Left colon (tissue), 2 donors: ENCODE results near the gene ITPK1. TPM values are rescaled to one million over a fixed set of nuclear protein-coding genes. Genes with fewer than 3 reads are reported as not detected.

Experiments used
- ATAC-seq: fragments of 200-7000 bp; cut with Tn5 transposase; one replicate; pipeline ENCODE4 v1.9.1; 2020; ENCODE audit warnings: mild to moderate bottlenecking, moderate library complexity
- DNase-seq, 2 donors: peaks; one replicate each; pipeline ENCODE4 v3.0.0-alpha.2; 2020
- intact Hi-C, 2 donors: fragments of 100-400 bp; cut with DNase I in 1 of 2; cut with micrococcal nuclease in 1 of 2; formaldehyde crosslinking; loops; one replicate each; pipeline versions ENCODE4 v1.11.2 to v1.14.0; 2022; cut with DNase I, micrococcal nuclease
- total RNA-seq, 2 donors: library from RNA; stranded (reverse); fragmentation: NEBNext Ultra II Directional; extraction: Animal tissue kit (Norgen Biotek cat#: 25700); gene quantifications; one replicate each; pipeline ENCODE4 v1.2.1, GENCODE V29; 2021
- donor health status: DM: no; HTN: no; CAD: no.
- donor health status: DM: yes; HTN: yes; CAD: no.

Gene ITPK1
- total RNA-seq, 2 donors from 2014 or later, result 138 to 142 TPM

DNA sequence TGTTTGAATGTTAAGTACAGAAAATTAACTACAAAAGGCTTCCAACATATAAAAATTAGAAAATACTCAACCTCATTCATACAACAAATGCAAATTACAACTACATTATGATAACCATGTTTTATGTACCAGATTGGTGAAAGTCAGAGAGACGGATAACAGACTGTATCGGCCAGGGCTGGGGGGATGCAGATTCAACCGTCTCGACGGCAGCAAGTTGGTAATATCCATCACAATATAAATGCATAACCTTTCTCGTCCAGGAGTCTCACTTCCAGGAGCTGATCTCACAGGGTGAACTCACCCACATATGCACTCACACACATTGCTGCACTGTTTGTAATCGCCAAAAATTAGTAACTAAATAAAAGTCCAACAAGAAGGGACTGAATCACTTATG is 89.4 kb downstream of the ITPK1 start:
- ATAC-seq, result no peak
- intact Hi-C loops, result no loop called here
- DNase-seq, result no peak

GRCh38 chr14:93025055-93025454 is 90.7 kb downstream of the ITPK1 start:
- no peak for DNase-seq

DNA sequence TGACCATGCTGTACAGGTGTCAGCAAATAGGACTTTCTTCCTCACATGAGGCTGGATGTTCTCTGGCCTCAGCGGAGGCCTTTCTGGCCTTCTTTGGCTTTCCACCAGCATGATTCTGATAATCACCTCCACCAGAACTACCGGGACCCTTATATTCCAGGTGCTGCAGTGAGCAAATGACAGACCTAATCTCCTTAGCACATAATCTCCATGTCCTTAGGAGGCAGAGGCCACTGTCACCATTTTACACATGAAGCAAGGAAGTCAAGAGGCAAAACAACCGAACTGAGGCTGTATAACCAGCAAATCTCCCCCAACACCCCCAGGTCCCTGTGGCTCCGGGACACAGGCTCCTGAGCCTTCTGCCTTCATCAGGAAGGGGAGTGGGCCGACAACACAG is 91.2 kb downstream of the ITPK1 start:
- no peak for ATAC-seq
- no peak for DNase-seq
- intact Hi-C loops, result no loop called here

More at GRCh38 chr14:93025055-93025454, 90.7 kb downstream of the ITPK1 start:
- intact Hi-C loops, result no loop called here
- no peak for ATAC-seq

DNA sequence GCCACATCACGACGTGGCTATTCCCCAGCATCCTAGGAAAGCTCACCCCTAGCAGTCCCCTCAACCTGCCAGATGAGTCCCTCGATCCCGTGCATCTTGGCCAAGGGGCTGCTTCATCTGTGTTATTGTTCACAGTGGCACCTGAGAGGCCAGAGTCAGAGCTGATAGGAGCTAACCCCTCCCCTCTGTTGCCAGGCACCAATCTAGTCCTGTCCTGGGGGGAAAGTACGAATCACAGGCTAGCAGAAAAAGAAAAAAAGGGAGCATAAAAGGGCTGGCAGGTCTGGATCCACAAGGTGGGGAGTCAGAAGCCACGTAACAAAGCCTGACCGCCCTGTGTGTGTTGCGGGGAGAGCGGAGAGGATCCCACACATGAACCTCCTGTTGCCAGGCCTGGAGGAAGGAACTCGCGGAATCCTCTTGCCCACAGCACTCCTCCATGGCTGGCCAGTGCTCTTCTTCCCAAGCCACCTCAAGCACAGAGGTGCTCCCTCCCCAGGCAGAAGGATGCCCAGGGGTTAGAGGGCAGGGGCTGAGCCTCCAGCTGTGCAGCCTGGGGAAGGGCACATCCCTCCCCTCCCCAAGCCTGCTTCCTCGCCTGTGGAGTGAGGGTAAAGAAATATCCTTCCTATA is 91.8 kb downstream of the ITPK1 start:
- ATAC-seq, result no peak
- intact Hi-C loops, result no loop called here
- no peak for DNase-seq

DNA sequence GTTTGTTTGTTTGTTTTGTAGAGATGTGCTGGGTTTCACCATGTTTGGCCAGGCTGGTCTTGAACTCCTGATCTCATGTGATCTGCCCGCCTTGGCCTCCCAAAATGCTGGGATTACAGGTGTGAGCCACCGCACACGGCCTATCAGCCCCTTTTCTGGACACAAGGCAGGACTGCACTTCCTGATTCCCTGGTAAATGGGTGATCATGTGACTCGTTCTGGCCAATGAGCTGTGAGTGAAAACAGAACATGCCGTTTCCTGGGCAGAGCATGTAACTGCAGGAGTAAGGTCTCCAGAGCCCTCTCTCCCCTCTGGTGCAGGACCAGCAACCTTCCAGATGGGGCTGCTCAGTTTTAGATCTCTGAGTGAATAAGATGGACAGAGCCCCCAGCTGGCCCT is 92.7 kb downstream of the ITPK1 start:
- intact Hi-C loops, result no loop called here
- ATAC-seq, result peak; percentile 18
- DNase-seq, result no peak

- intact Hi-C loops, result no loop called here
- DNase-seq, result no peak
- no peak for ATAC-seq
Measured at GRCh38 chr14:93019970-93020369, 95.8 kb downstream of the ITPK1 start.

DNA sequence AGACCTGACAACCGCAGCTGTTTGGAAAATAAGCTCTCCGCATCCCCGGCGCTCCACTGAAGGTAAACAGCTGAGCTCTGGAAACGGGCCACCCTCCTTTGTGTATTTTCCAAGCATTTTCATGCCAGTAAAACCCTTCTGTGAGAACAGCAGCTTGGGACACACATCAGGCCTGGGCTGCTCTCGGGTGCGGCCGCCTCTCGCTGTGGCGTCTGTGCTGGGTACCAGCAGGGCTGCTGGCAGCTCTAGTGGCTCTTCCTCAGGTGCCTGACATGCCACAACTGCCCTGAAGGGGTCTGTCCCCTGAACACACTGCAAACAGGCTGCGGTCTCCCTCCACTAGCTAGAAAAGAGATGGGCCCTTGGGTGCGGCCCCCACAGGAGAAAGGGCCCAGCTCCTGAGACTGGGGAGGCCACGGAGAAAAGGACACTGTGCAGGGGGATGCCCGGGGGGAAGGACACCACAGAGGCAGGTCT is 96.3 kb downstream of the ITPK1 start:
- DNase-seq, result no peak
- intact Hi-C loops, result no loop called here
- ATAC-seq, result no peak

- DNase-seq, result no peak
- no peak for ATAC-seq
- intact Hi-C loops, result no loop called here
Measured at GRCh38 chr14:93018366-93018765, 97.4 kb downstream of the ITPK1 start.

DNA sequence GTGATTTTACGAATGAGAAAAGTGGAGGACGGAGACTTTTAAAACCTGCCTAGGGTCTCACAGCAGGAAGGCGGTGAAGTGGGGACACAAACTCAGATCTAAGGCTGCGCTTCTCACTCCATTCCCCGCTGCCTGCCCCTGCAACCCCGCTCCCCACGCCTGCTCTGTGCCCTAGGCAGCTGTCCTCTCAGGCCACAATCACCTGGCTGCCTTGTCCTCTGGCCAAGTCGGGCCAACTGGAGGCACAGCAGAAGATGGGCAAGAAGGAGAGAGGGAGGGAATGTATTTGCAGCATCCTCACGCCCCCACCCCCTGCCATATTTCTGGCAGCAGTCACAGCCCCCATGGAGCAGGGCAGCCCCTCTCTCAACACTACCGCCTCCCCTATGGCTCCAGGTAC is 97.8 kb downstream of the ITPK1 start:
- ATAC-seq (no peak), DNase-seq (no peak)
- intact Hi-C loops, result no loop called here

DNA sequence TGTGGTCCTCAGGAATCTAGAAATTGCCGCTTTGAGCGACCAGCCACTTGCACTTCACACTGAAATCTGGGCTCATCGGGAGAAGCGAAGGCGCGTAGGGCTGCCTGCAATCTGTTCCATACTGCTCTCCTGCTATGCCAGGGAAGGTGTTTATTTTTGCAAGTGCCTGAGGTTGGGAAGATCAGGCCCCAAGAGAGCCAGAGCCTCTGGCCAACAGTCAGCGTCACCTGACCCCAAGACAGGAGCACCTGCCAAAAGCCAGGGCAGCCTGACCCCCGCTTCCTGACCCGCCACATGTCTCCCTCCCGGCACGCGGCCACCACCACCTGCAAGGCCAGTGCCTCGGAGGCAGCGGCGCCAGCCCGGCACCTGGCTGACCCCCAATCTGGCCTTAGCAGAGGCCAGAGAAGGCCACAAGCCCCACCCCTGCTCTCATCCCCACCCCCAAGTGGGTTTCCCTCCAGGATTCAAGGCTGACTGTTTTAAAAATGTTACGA is 98.4 kb downstream of the ITPK1 start:
- no peak for ATAC-seq
- intact Hi-C loops, result no loop called here
- no peak for DNase-seq

- intact Hi-C loops, result no loop called here
Measured at GRCh38 chr14:93016275-93016845, 99.4 kb downstream of the ITPK1 start.

DNA sequence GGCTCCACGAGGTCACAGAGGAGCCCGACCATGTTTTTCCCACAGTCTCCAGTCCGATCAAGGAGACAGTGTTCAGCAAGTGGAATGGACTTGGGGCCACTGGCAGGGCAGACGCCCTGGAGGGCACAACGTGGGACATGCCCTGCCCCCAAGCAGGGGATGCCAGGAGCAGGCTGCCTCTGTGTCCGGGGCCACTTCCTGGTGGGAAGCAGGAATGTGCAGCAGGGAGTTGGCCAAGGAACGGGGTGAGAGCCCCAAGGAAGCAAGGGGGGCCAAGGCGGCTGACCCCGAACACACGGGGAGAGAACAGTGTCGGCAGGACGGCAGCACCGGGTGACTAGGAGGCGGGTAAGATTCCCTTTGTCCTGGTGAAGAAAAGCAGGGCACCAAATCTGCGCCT is 100.2 kb downstream of the ITPK1 start:
- ATAC-seq, result no peak
- no peak for DNase-seq
- intact Hi-C loops, result no loop called here

More at GRCh38 chr14:93016275-93016845, 99.4 kb downstream of the ITPK1 start:
- no peak for ATAC-seq
- no peak for DNase-seq

- DNase-seq, result no peak
- intact Hi-C loops, result no loop called here
- no peak for ATAC-seq
Measured at GRCh38 chr14:93015064-93015463, 100.7 kb downstream of the ITPK1 start.

DNA sequence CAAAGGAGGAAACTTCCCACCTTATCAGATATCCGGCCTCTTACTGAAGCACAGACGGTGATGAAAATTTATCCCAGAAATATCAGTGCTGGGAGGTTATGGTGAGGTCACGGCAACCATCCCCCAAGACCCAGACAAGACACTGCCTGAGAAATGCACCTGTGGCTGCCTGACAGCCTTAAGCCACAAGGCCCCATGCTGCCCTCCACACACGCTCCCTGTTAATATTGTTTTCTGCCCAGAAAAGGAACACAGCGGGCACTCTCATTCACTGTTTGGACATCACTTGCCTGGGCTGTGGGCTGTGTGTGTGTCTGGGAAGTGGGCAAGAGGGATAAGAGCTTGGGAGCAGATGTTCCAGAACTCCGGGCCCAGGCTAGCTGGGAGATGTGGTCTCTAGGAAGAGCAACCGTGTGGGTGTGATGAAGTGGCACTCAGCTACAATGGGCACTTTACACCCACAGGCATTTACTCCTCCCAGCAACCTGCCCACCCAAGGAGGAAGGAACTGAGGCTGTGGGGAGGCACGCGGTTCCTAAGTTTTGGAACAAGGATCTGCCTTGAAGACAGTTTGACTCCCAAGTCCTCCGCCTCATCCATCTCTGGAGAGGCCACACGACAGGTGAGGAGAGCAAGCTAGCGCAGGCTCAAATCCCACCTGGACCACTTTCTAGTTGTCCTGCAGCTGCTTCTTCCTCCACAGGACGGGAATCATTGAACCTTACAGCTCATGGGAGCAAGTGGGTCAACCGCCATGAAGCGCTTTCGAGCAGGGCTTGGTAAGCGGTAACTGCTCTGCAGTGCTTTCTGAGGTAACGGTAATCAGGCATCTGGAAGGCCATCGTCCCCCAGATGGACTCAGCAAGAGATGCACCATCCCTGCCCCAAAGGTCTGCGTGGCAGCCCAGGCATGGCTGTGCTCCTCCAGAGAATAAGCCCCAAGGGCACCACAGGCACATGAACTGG is 101.4 kb downstream of the ITPK1 start:
- ATAC-seq (no peak), DNase-seq (no peak)
- intact Hi-C loops, result no loop called here

DNA sequence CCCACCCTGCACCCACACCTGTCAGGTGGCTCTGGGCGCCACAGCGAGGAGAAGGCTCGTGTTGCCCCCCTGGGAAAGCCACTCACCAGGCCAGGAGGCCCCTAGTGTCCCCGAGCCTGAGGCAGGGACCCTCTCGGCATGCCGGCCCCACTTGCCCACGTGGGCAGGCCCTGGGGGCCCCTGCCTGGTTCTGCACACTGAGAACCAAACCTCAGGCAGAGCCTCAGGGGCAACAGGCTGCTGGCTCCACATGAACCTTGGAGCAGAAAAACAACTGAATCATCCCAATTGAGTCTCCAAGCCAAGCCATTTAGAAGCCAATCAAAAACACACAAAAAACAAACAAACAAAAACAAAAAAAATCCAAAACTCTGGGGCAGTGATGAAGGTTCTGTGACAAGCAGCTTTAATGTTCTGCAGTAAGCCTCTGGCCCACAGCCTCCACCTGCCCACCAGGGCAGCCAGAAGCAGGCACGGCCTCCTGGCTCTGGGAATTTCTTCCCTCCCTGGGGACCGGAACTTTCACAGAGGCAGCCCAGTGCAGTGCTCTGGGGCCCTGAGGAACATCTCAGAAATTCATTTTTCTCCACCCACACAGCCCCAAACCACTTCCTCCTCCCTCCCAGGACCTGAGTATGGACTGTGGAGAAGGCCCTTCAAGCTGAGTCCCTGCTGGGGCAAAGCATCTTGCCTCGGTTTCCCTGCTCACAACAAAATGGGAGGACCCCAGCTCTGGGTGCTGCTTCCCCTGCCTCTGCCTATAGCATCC is 102.6 kb downstream of the ITPK1 start:
- no peak for DNase-seq
- intact Hi-C loops, result no loop called here

DNA sequence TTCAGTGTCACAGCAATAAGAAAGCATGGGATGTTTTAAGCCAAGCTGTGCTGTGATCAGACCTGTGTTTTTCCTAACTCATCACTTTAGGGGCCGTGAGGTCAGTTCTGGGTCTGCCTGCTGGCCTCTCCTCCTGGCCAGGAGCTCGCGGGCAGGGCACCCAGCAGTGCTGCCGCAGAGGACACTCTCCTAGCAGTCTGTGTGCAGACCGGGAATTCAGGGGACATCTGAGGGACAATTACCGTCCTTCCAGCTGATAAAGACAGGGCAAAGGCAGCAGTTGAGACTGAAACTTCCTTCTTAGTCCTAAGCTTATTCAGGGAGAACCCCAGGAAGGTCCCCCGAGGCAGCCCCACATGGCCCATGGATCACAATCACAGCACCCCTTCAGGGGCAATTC is 103.2 kb downstream of the ITPK1 start:
- ATAC-seq (peak; percentile 8), DNase-seq (no peak)
- intact Hi-C loops, result no loop called here

More for the DNA sequence above, 102.6 kb downstream of the ITPK1 start:
- no peak for ATAC-seq

DNA sequence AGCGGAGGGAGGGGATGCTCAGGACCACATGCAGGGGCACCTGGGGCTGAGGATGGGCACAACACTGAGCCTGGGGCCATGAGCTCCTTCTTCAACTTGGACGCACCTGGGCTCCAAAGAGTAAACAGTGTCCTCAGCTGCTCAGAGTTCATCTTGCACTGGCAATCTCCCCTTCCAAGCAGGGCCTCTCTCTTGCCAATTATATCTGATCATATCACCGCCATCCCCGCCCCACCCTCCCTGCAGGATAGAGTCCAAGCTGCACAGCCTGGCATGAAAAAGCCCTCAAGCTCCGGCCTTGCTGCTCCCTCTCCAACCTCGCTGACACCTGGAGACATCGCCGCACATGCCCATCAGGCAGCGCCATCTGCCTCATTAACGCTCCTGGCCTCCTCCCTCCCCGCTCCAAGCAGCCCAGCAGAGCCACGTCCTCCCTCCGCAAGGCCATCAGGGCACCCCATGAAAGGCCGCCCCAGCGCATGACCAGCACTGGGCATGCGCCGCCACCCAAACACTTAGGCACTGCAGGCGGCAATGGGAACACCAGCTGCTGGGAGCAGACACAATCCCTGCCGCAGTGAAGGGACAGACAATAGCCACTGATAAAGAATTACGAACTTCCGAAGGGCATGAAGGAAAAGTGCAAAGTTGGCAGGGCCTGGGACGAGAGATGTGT is 103.9 kb downstream of the ITPK1 start:
- peak; percentile 72 for ATAC-seq
- DNase-seq, result peak in 1 of 2 donors; percentile 32

GRCh38 chr14:93011141-93011529 is 104.6 kb downstream of the ITPK1 start:
- DNase-seq (no peak), ATAC-seq (no peak)
- intact Hi-C loops, result no loop called here

More for the DNA sequence above, 103.9 kb downstream of the ITPK1 start:
- intact Hi-C loops, result no loop called here
